MM.1S (cell line): ENCODE results near the gene GNAL.

Experiments
- DNase-seq: peaks from one replicate; pipeline ENCODE4 v3.0.0-alpha.2; 2015
- H2AFZ ChIP-seq: fragments of 300-600 bp; sonication (generic); 2 replicates; pipeline ENCODE4 v1.6.0; 2016; ENCODE audit warnings: antibody characterized with exemption, low read length
- H3F3A ChIP-seq: fragments of 300-600 bp; sonication (generic); 2 replicates; pipeline ENCODE4 v1.6.1; 2016; ENCODE audit warnings: mild to moderate bottlenecking, antibody characterized with exemption, low read length, moderate library complexity, mixed read lengths; ENCODE audit not compliant: insufficient read depth
- H3K27ac ChIP-seq: fragments of 300-600 bp; sonication (generic); 2 replicates; pipeline ENCODE4 v1.5.1; 2016; ENCODE audit warnings: mild to moderate bottlenecking, low read length
- H3K27me3 ChIP-seq: fragments of 300-600 bp; sonication (generic); replicated peaks from 2 replicates; pipeline ENCODE4 v1.6.0; 2016; ENCODE audit warnings: low read length; ENCODE audit not compliant: insufficient read depth
- H3K36me3 ChIP-seq: fragments of 300-600 bp; sonication (generic); replicated peaks from 2 replicates; pipeline ENCODE4 v1.6.1; 2016; ENCODE audit warnings: mild to moderate bottlenecking, low read length, mixed read lengths; ENCODE audit not compliant: insufficient read depth
- H3K4me1 ChIP-seq: fragments of 300-600 bp; sonication (generic); 2 replicates; pipeline ENCODE4 v1.6.1; 2016; ENCODE audit warnings: low read length, mixed read lengths
- H3K4me2 ChIP-seq: fragments of 300-600 bp; sonication (generic); 2 replicates; pipeline ENCODE4 v1.6.0; 2016; ENCODE audit warnings: low read depth, low read length
- H3K4me3 ChIP-seq: fragments of 300-600 bp; sonication (generic); 2 replicates; pipeline ENCODE4 v1.5.1; 2016; ENCODE audit warnings: low read length, mixed read lengths
- H3K79me2 ChIP-seq: fragments of 300-600 bp; sonication (generic); 2 replicates; pipeline ENCODE4 v1.6.1; 2016; ENCODE audit warnings: mixed run types, low read length, mixed read lengths
- H3K9ac ChIP-seq: fragments of 300-600 bp; sonication (generic); 2 replicates; pipeline ENCODE4 v1.6.1; 2016; ENCODE audit warnings: low read length, mixed read lengths
- H3K9me2 ChIP-seq: fragments of 300-600 bp; sonication (generic); replicated peaks from 2 replicates; pipeline ENCODE4 v1.6.1; 2016; ENCODE audit warnings: mild to moderate bottlenecking, low read length, mixed read lengths; ENCODE audit not compliant: insufficient read depth
- H3K9me3 ChIP-seq: fragments of 300-600 bp; sonication (generic); replicated peaks from 2 replicates; pipeline ENCODE4 v1.6.1; 2016; ENCODE audit warnings: mild to moderate bottlenecking, low read length, mixed read lengths; ENCODE audit not compliant: insufficient read depth
- H4K20me1 ChIP-seq: fragments of 300-600 bp; sonication (generic); 2 replicates; pipeline ENCODE4 v1.6.1; 2016; ENCODE audit warnings: mild to moderate bottlenecking, low read length, moderate library complexity, mixed read lengths; ENCODE audit not compliant: insufficient read depth
- CTCF ChIP-seq: fragments of 300-600 bp; sonication (generic); IDR thresholded peaks from 2 replicates; pipeline ENCODE4 v1.5.1; 2016; ENCODE audit warnings: antibody characterized with exemption, low read length, mixed read lengths
- EZH2 ChIP-seq: fragments of 300-600 bp; sonication (generic); optimal IDR thresholded peaks from 2 replicates; pipeline ENCODE3; 2017; ENCODE audit warnings: low read depth, mild to moderate bottlenecking, antibody characterized with exemption, low read length, mixed read lengths
- EZH2phosphoT487 ChIP-seq: fragments of 300-600 bp; sonication (generic); IDR thresholded peaks from 2 replicates; pipeline ENCODE4 v1.6.1; 2018; ENCODE audit warnings: antibody characterized with exemption, low read length

The GNAL gene

GRCh38 chr18:11658989-11659388, 30.1 kb upstream of the GNAL start:
- H3K27me3 ChIP-seq = 0 out of 2 replicates have a peak, but pooled peaks cover 3% of the 10 kb centered on the region

GRCh38 chr18:11660691-11661090, 28.4 kb upstream of the GNAL start:
- no peak overlapping the region for H3K27ac ChIP-seq
- peaks cover 8% of the 10 kb centered on the region; the same call in 1 of the 2 replicates for H3K4me1 ChIP-seq
- 0 out of 2 replicates have a peak, but pooled peaks cover 3% of the 10 kb centered on the region for H3K27me3 ChIP-seq
- H2AFZ ChIP-seq = no peak overlapping the region
- no peaks in the 10 kb centered on the region for H4K20me1 ChIP-seq
- DNase-seq = no peak
- H3K9ac ChIP-seq = no peak overlapping the region
- H3K36me3 ChIP-seq = no peaks in the 10 kb centered on the region
- H3K9me2 ChIP-seq = no peaks in the 10 kb centered on the region
- H3K79me2 ChIP-seq = no peaks in the 10 kb centered on the region
- H3K4me3 ChIP-seq = no peak overlapping the region
- TF ChIP-seq EZH2 = no peak
- H3F3A ChIP-seq = no peaks in the 10 kb centered on the region
- H3K4me2 ChIP-seq = no peak overlapping the region
- H3K9me3 ChIP-seq = no peaks in the 10 kb centered on the region

More at GRCh38 chr18:11658989-11659388, 30.1 kb upstream of the GNAL start:
- no peak for DNase-seq
- Histone ChIP-seq H3K9me2 (no peaks in the 10 kb centered on the region), H3K27ac (no peak overlapping the region), H4K20me1 (no peaks in the 10 kb centered on the region), H3K4me2 (no peak overlapping the region), H3F3A (no peaks in the 10 kb centered on the region), H2AFZ (no peak overlapping the region), H3K9me3 (no peaks in the 10 kb centered on the region), H3K4me1 (peaks cover 8% of the 10 kb centered on the region; the same call in 1 of the 2 replicates), H3K4me3 (no peak overlapping the region), H3K9ac (no peak overlapping the region), H3K79me2 (no peaks in the 10 kb centered on the region), H3K36me3 (no peaks in the 10 kb centered on the region)
- TF ChIP-seq EZH2phosphoT487 = no peak
- TF ChIP-seq EZH2 = no peak
- no peak for TF ChIP-seq CTCF

GRCh38 chr18:11661430-11661829, 27.6 kb upstream of the GNAL start:
- no peak overlapping the region for H3K4me2 ChIP-seq
- H3K4me3 ChIP-seq = no peak overlapping the region
- DNase-seq = no peak
- H3K9ac ChIP-seq = no peak overlapping the region
- no peak overlapping the region for H3K27ac ChIP-seq
- no peaks in the 10 kb centered on the region for H3K36me3 ChIP-seq
- H3K79me2 ChIP-seq = no peaks in the 10 kb centered on the region
- 0 out of 2 replicates have a peak, but pooled peaks cover 3% of the 10 kb centered on the region for H3K27me3 ChIP-seq
- TF ChIP-seq CTCF = no peak
- TF ChIP-seq EZH2phosphoT487 = no peak
- TF ChIP-seq EZH2 = no peak
- no peaks in the 10 kb centered on the region for H3F3A ChIP-seq
- no peaks in the 10 kb centered on the region for H4K20me1 ChIP-seq
- H3K9me2 ChIP-seq = no peaks in the 10 kb centered on the region
- no peaks in the 10 kb centered on the region for H3K9me3 ChIP-seq
- H2AFZ ChIP-seq = no peak overlapping the region
- peaks cover 8% of the 10 kb centered on the region; the same call in 1 of the 2 replicates for H3K4me1 ChIP-seq

- TF ChIP-seq CTCF (no peak), EZH2 (no peak), EZH2phosphoT487 (no peak)
- no peak for DNase-seq
These were observed 25.5 kb upstream of the GNAL start for GRCh38 chr18:11663439-11664029.

More at GRCh38 chr18:11663439-11664029, 25.5 kb upstream of the GNAL start:
- no peak overlapping the region for H2AFZ ChIP-seq
- no peaks in the 10 kb centered on the region for H3K79me2 ChIP-seq
- H3K27ac ChIP-seq = no peak overlapping the region
- no peak overlapping the region for H3K4me2 ChIP-seq
- H4K20me1 ChIP-seq = no peaks in the 10 kb centered on the region
- H3K9me2 ChIP-seq = no peaks in the 10 kb centered on the region
- H3K4me3 ChIP-seq = no peak overlapping the region
- H3K36me3 ChIP-seq = no peaks in the 10 kb centered on the region
- no peaks in the 10 kb centered on the region for H3K27me3 ChIP-seq
- H3K4me1 ChIP-seq = peaks cover 8% of the 10 kb centered on the region; the same call in 1 of the 2 replicates
- no peak overlapping the region for H3K9ac ChIP-seq
- no peaks in the 10 kb centered on the region for H3F3A ChIP-seq
- no peaks in the 10 kb centered on the region for H3K9me3 ChIP-seq
